ENCODE measurements around the gene TVP23A. TPM values are rescaled to one million over a fixed set of nuclear protein-coding genes. Genes with fewer than 3 reads are reported as not detected.

The TVP23A gene
- 1 to 10 TPM; 2.1 to 3.7 TPM for total RNA-seq
- long read RNA-seq, donor 1, partial matches to known transcripts: 0 of 1 reads
- long read RNA-seq, donor 1, other reads (novel, unspliced or antisense): 1 of 1 reads
- long read RNA-seq, donor 2, partial matches to known transcripts: 0 of 2 reads
- long read RNA-seq, donor 2, other reads (novel, unspliced or antisense): 2 of 2 reads

GRCh38 chr16:10817963-10818941 is at the start of gene TVP23A:
TVP23A (minus strand) TSS chr16:10818794; CDS start chr16:10818493, 301 bp downstream.
- DNase-seq (ENCODE audit: low spot score): no peak
- intact Hi-C loops (cut with DNase I): loop anchor here in 1 of 2 donors (5.0 kb wide), 1 partner anchor 51 kb away; no protein-coding TSS in a partner anchor

- intact Hi-C loops (cut with DNase I): no loop called here
- peak; percentile 58 for DNase-seq (ENCODE audit: low spot score)
These were observed 49.6 kb upstream of the TVP23A start for GRCh38 chr16:10868104-10868595.

DNA sequence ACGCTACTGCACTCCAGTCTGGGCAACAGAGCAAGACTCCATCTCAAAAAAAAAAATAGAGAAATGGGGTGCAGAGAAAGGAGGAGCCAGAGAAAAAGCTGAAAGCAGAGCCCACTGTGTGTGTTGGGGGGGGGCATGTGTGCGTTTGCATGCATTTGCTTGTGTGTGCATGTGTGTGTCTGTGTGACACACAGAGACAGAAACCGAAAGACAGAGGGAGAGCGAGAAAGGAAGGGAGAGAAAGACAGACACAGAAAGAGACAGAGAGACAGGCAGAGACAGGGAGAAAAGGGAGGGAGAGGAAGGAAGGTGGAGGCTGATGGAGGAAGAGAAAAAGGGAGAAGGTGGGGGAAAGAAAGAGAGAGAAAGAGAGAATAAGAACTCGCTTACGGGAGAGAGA is 48.6 kb upstream of the TVP23A start:
- intact Hi-C loops (cut with DNase I): no loop called here
- no peak for DNase-seq (ENCODE audit: low spot score)

- intact Hi-C loops (cut with DNase I): no loop called here
- DNase-seq (ENCODE audit: low spot score): peak; percentile 81
These were observed 47.7 kb upstream of the TVP23A start for GRCh38 chr16:10865991-10866966.

- DNase-seq (ENCODE audit: low spot score): no peak
- intact Hi-C loops (cut with DNase I): no loop called here
These were observed 43.8 kb upstream of the TVP23A start for GRCh38 chr16:10862438-10862837.

DNA sequence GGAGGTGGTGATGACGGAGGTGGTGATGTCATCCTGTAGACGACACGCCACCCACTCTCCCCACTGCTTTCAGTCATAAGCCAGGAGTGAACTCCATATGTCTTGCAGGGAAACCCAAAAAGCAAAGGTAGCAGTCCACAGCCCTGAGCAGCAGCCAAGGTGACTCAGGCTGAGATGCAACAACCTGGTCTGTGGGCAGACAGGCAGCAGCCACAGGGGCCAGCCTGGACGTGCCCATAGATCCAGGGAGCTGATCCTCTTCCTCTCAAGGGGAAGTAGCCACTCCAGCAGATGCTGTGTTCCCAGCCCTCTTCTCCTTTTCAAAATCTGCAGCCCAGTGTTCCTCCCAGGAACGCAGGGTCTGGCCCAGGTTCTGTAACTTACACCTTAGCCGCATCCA is 41.1 kb upstream of the TVP23A start:
- intact Hi-C loops (cut with DNase I): no loop called here
- DNase-seq (ENCODE audit: low spot score): no peak

- intact Hi-C loops (cut with DNase I): no loop called here
- no peak for DNase-seq (ENCODE audit: low spot score)
These were observed 40.4 kb upstream of the TVP23A start for GRCh38 chr16:10859020-10859419.

DNA sequence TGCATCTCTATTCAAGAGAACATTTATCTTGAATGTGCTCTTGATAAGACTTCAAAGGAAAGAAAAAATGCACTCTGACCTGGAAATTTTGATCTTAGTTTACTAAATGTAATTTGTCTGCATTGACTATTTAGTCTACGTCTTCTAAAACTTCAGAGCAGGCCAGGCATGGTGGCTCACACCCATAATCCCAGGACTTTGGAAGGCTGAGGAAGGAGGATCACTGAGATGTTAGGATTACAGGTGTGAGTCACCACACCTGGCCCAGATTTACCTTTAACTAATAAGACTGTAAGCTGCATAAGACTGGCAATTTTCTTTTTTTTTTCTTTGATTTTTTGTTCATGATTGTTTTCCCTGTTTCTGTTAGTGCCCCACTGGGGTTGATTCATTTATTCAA is 39.6 kb upstream of the TVP23A start:
- no peak for DNase-seq (ENCODE audit: low spot score)
- intact Hi-C loops (cut with DNase I): no loop called here

GRCh38 chr16:10856042-10856441 is 37.4 kb upstream of the TVP23A start:
- no peak for DNase-seq (ENCODE audit: low spot score)
- intact Hi-C loops (cut with DNase I): no loop called here

- intact Hi-C loops (cut with DNase I): no loop called here
- no peak for DNase-seq (ENCODE audit: low spot score)
These were observed 34.4 kb upstream of the TVP23A start for GRCh38 chr16:10852948-10853347.

- no peak for DNase-seq (ENCODE audit: low spot score)
- intact Hi-C loops (cut with DNase I): no loop called here
These were observed 33.7 kb upstream of the TVP23A start for GRCh38 chr16:10852286-10852685.

DNA sequence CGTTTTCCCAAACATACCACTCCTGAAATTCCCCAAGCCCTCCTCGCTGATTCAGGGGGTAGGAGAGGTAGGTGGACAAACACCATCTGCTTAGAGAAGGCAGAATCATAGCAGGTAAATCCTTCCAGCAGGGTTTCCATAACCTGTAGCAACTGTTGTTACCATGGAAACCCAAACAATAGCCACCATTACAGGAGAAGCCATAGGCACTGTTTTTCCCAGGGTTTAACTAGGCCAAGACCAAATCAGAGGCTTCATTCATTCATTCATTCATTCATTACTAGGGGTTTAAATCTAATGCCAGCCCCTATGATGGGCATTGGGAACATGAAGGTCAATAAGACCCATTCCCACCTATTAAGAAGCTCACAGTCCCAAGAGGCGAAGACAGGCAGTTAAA is 32.9 kb upstream of the TVP23A start:
- intact Hi-C loops (cut with DNase I): no loop called here
- no peak for DNase-seq (ENCODE audit: low spot score)

- no peak for DNase-seq (ENCODE audit: low spot score)
- intact Hi-C loops (cut with DNase I): no loop called here
These were observed 31.9 kb upstream of the TVP23A start for GRCh38 chr16:10850478-10850850.

DNA sequence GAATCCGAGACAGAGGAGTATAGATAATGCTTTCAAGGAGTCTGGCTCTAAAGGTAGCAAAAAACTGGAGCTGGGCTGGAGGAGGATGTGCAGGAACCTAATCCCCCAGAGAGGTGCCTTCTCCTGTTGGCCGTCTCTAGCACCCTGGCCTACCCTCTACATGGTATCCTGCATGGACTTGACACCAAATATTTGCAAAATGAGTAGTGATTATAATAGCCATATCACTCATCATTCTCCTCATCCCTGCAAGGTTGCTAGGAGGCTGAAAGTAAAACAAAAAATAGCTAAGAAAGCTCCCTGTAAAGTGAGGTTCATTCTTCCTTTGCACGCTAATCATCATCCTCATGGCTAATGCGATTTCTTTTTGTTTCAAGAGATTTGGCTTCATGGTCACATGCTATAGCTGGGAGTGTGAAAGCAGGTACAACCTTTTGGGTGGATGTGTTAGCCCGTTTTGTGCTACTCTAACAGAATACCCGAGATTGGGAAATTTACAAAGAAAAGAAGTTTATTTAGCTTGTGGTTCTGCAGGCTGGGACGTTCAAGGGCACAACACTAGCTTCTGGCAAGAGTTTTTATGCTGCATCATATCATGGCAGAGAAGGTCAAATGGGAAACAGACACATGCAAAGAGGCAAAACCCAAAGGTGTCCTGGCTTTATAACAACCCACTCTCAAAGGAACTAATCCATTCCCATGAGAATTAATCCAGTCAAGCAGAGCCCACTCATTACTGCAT is 31.3 kb upstream of the TVP23A start:
- no peak for DNase-seq (ENCODE audit: low spot score)
- intact Hi-C loops (cut with DNase I): no loop called here

GRCh38 chr16:10847176-10847575 is 28.6 kb upstream of the TVP23A start:
- intact Hi-C loops (cut with DNase I): no loop called here
- DNase-seq (ENCODE audit: low spot score): no peak

DNA sequence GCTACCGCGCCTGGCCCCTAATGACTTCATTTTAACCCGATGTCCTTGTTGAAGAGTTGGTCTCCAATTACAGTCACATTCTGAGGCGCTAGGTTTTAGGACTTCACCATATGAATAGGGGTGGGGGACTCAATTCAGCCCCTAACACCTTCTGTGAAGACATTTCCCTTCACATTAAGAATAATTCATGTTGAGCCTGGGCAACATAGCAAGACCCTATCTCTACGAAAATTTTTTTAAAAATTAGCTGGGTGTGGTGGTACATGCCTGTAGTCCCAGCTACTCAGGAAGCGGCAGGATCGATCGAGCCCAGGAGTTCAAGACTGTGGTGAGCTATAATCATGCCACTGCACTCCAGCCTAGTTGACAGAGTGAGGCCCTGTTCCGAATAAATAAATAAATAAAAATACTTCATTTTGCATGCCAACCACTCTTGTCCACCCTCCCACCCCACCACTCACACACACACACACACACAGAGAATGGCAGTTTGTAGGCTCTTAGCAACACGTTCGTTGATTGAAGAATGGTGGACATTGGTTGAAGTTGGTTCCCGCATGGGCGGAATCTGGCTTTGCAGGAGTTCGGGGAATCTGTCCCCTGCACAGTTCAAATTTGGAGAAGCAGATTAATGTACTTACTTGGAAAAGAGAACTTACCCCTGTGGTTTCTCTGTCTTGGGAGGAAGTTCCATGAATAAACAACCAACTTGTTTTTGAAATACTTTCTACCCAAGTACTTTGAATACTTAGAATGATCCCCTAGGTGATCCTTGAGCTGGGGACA is 27.8 kb upstream of the TVP23A start:
- no peak for DNase-seq (ENCODE audit: low spot score)
- intact Hi-C loops (cut with DNase I): no loop called here

DNA sequence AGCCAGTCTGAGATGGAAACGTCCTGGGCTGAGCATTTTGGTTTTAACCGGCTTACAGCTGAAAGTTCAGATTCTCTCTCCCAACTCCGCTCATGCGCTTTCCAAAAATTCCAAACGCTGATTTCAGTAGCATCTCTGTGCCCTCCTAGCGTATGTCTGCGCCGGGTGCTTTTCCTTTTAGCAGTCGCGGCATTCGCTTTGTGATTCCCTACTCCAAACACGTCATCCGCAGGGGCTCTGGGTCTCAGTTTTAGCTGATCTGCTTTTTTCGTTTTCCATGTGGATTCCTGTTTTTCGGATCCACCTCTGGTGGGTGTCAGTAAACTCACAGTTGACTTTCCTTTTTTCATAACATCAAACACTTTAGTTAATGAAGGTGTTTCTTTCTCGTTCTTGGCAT is 22.1 kb upstream of the TVP23A start:
- DNase-seq (ENCODE audit: low spot score): no peak
- intact Hi-C loops (cut with DNase I): no loop called here

DNA sequence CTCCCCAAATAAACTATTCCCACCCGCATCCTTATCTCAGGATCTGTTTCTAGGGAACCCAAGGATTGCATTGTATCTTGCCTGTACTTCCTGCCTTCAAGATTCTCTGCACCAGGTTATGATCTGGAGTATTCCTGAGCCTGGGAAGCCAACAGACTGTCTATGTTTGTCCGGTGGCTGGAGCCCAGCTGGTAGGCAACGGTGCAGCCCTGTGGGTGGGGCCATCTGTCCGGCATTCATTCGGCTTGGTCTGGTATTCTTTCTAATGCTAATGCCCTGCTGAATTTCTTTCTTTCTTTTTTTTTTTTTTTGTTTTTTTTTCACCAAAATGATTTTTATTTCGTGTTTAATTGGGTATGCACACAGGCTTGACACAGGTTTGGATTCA is 20.7 kb upstream of the TVP23A start:
- DNase-seq (ENCODE audit: low spot score): no peak
- intact Hi-C loops (cut with DNase I): no loop called here

Measured in posterior vena cava (tissue), 2 donors.